Midbrain (tissue), 1 donor: ENCODE results near the gene IFT88.

ENCODE experiments used
- DNase-seq: peaks from one replicate; lab custom pipeline; 2025; lab: John Stamatoyannopoulos, UW

The IFT88 gene, protein sequence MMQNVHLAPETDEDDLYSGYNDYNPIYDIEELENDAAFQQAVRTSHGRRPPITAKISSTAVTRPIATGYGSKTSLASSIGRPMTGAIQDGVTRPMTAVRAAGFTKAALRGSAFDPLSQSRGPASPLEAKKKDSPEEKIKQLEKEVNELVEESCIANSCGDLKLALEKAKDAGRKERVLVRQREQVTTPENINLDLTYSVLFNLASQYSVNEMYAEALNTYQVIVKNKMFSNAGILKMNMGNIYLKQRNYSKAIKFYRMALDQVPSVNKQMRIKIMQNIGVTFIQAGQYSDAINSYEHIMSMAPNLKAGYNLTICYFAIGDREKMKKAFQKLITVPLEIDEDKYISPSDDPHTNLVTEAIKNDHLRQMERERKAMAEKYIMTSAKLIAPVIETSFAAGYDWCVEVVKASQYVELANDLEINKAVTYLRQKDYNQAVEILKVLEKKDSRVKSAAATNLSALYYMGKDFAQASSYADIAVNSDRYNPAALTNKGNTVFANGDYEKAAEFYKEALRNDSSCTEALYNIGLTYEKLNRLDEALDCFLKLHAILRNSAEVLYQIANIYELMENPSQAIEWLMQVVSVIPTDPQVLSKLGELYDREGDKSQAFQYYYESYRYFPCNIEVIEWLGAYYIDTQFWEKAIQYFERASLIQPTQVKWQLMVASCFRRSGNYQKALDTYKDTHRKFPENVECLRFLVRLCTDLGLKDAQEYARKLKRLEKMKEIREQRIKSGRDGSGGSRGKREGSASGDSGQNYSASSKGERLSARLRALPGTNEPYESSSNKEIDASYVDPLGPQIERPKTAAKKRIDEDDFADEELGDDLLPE

DNA sequence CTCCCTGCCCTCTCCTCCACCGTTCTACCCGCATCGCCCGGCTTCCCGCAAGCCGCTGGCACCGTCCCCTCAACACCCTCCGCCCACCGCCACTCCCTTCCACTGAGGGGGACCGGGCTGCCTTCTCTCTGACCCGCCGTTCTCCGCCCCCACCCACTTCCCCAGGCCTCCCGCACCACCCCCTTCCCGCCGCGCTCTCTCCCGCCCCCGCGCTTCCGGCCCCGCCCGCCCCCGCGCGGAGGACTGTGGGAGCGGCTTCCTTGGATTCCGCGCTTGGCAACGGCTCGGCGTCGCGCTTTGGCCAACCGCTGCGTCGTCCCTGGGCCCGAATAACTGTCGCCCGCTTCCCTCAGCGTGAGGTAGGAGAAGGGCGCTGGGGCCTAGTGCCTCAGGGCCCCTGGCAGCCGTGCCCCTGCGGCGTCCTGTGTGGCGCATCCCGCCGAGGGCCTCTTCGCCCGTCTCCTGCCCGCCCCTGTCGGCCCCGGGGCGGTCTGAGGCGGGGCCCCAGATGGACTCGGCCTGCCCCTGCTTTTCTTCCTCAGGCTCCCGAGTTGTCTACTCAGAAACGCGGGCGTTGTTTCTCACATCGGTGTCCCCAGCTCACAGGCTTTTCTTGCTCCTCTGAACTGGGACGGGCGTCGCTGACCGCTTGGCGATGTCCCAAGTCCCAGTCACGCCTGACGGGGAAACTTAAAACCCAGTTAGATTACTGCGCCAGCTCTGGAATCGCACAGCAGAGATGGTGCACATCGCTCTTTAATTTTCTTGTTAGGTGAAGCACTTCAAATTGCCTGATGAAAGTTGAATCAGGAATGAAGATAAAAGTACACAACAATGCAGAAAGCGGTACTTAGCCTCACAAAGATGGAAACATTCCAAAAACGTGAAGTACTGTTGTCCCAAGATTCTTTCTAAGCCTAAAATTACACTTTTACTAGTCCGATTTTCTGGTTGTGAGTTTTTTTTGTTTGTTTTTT is at the start of gene IFT88:
Gene IFT88, plus strand, starts transcription at position 260 of the 977 bp plus-strand sequence. CDS start 7,229 bp downstream, outside the sequence.
- DNase-seq = peak; percentile 93

GRCh38 chr13:20518660-20519100 is 48.3 kb upstream of the IFT88 start:
- DNase-seq = no peak

DNA sequence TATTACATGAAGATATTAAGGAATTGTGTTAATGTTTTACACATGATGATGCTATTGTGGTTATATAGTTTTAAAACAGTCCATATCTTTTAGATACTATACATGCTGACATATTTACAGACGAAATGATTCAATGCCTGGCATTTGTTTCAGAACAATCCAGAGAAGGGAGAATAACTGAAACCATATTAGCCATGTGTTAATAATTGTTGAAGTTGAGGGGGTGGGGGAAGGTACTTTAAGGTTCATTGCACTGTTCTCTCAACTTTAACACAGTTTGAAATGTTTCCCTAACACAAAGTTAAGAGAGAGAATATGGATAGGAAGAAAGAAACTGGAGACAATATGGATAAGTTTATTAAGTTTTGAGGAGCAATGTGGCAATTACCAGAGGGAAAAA is 47.1 kb upstream of the IFT88 start:
- no peak for DNase-seq

DNA sequence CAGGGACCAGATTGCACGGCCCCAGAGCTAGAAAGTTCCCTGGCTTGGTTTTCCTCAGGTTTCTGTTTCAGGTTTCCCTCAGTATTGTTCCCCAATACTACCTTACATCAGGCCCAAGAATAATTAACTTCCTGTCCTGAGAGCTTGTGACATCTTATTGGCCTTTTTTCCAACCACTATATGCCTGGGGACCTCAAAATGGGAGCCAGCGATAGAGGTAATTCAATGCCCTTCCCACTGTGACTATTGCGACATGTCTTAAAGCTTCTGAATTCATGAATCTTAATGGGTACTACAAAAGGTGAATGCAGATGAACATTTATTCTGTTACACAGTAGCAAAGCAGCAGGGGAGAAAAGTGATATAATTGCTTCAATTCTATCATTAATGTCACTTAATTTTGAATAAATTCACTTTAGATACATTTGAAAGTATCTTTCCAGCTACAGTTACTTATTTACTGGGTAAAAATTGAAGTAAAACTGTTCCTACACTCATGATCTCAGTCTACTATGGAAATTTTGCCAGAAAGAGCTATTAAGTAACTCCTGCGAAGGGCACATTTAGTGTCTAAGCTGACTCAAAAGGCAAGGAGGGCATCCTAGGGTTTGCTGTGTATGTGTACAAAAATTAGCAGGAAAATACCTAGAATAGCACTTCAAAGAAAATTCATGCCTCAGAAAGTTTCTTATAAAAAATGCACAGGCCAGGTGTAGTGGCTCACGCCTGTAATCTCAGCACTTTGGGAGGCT is 45.4 kb upstream of the IFT88 start:
- DNase-seq = no peak

- DNase-seq = peak; percentile 58
Measured at GRCh38 chr13:20525144-20525600, 41.8 kb upstream of the IFT88 start.

GRCh38 chr13:20525601-20526544 is 41.1 kb upstream of the IFT88 start, which contains the start of gene CRYL1:
Gene CRYL1, minus strand, starts transcription at chr13:20525857. Its CDS starts 63 bp downstream, at chr13:20525794.
- peak; percentile 87 for DNase-seq

DNA sequence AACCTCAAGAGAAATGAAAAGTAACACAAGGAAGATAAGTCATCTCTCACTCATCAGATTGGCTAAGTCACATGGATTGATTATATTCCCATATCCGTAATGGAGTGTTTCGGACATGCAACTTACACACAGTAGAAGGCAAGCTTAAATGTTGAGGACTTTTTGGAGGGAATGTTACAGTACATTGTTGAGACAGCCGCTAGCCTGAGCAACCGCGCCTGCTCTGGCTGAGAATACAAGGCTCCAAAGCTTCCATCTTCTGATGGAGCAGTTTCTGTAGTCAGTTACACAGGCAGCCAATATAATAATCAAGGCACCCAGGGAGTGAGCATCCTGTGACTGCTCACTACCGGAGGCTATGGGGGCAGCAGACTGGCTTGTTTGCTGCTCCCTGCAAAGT is 40.3 kb upstream of the IFT88 start:
- peak; percentile 31 for DNase-seq

DNA sequence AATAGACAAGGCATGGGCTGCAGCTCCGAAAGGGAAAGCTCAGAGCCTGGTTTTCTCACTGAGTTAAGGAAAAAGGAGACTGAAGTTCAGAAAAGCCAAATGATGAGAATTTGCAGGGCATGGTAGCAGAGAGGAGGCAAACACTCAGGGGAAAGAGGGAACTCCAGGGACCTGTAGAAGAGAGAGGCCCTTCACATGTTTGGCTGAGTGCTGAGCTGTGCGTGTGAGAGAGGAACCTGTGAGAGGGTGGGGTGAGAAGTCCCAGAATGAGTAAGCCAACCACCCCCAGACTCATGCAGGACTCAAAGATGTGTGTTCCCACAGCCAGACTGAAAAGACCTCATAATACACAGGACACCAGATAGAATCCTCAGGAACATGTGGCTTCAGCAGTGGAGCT is 38.5 kb upstream of the IFT88 start:
- no peak for DNase-seq

DNA sequence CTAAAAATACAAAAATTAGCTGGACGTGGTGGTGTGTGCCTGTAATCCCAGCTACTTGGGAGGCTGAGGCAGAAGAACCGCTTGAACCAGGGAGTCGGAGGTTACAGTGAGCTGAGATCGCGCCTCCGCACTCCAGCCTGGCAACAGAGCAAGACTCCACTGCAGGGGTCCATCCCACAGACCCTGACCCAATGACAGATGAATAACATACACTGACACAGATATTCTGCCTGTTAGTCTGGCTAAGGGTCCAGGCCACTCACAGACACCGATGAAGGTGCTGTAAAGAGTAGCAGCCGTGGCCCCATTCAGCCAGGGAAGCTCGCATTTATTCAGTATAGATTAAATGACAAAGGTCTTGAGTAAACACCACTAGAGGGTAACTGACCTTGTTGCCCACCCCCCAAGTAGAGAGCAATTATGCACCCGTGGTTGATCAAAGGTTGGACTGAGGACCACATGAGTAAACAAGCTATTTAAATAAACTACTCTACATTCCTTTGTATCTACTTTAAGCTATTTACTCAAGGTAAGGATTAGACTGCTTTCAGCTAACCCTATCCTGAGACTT is 32.8 kb upstream of the IFT88 start:
- DNase-seq = no peak

GRCh38 chr13:20536992-20537391 is 30.0 kb upstream of the IFT88 start:
- no peak for DNase-seq

DNA sequence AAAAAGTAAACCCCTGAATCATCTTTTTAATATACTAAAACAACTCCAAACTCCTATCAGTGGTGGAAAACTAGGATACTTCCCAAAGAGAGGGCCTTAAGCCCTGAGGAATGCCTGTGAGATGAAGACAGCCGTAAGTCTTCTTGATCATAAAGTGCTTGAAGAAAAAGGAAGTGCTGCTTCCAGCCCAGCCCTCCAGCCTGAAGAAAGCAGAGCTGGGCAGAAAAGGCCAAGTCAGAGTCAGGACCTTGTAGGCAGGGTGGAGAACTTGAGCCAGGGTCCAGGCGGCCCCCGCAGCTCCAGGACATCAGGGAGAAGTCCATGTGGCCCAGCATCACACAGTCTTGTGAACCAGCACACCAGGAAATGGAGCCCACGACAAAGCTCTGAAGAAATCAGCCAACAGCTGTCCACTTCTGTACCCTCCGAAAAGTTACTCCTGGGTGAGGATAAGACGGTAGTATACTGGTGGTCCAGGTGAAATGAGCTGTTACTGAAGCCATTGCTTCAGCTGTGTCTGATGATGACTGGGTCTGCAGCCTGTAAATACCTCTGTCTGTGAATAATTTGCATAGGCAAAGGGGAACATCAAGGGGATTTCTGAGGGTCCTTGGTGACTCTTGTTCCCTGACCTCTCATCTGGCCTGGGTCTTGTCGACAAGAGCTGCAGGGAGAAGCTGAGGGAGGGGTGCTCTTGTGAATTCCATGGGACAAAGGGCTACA is 22.6 kb upstream of the IFT88 start:
- DNase-seq = no peak

GRCh38 chr13:20546556-20546955 is 20.4 kb upstream of the IFT88 start:
- no peak for DNase-seq

DNA sequence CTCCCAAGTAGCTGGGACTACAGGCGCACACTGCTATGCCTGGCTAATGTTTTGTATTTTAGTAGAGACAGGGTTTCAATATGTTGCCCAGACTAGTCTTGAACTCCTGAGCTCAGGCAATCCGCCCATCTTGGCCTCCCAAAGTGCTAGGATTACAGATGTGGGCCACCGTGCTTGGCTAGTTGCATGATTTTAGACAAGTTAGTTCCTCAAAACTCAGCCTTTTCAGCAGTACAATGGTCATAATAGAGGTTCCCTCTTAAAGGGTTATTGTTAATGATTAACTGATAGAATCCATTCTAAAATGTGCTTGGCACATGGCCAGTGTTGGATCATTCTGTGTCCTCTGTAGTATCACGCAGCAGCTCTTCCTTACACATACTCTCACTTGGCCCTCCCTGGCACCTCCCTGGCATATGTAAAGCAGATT is 19.5 kb upstream of the IFT88 start:
- no peak for DNase-seq

DNA sequence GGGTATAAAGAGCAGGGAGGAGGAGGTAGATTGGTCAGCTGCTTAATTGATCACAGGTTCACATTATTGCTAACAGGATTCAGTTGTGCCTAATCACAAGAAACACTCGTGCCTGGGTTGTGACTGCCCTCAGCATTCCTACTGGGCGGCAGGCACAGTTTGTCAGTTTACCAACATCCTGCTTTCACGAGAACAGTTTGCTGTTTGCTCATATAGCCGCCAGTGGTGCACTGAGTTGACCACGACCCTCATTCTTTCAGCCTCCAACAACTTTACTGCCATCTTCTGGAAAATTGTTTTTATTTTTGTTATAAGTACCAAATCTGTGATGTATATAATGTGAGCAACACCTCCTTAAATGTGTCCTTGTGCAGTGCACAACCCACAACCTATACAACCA is 16.2 kb upstream of the IFT88 start:
- peak; percentile 54 for DNase-seq

DNA sequence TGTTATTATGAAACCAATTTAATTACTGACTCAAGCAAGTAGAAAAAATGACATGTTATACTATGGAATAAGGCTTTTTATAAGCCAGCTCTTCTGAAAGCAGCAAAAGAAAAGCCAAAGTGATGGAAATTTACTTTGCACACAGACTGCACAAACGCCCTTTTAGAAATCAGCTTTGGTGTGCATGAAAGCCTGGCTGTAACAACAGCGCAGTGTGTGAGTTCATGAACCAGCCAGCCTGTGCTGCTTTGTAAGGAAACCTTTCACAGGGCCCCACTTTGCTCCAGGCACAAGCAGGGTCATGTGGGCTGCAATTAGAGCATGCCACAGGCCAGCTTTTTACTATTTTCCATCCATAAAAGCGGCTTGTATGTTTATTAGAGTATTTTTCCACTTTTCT is 13.6 kb upstream of the IFT88 start:
- peak; percentile 86 for DNase-seq

DNA sequence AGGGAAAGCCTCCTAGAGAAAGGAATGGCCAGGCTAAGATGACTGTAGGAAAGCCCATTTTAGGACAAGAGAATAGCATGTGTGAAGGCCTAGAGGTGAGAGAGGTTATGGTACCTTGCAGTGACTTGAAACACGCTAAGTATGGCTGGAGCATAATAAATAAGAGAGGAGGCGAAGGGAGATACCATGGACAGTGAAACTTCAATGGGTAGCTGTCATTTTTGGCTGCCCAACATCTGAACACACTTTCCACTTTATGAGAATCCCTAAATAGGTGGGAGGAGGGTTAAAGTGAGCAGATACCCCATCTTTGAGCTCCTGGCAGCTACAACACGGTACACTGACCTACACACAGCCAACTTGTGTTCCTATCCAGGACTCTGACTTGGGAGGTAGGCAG is 8.0 kb upstream of the IFT88 start:
- DNase-seq = no peak

GRCh38 chr13:20559659-20560356 is 7.1 kb upstream of the IFT88 start:
- no peak for DNase-seq

GRCh38 chr13:20561741-20562140 is 5.2 kb upstream of the IFT88 start:
- DNase-seq = no peak
